SK-N-SH (cell line): ENCODE data around the gene POGZ.

Experiments
- CTCF ChIP-seq: fragments of 200-600 bp; sonication (generic); IDR thresholded peaks from 2 replicates; pipeline ENCODE4 v1.6.1; 2017; ENCODE audit warnings: antibody characterized with exemption, mild to moderate bottlenecking, moderate library complexity
- EP300 ChIP-seq, 2 experiments: IDR thresholded peaks; 2 replicates each; pipeline versions ENCODE4 v1.4.0 to v1.6.1; 2012; ENCODE audit warnings: borderline replicate concordance in 1 of 2, low read depth in 1 of 2, low read length in 1 of 2
- EZH2phosphoT487 ChIP-seq: fragments of 200-600 bp; sonication (generic); IDR thresholded peaks from 2 replicates; pipeline ENCODE4 v1.6.1; 2017; ENCODE audit warnings: low read depth, mixed run types, mild to moderate bottlenecking, antibody characterized with exemption, moderate library complexity, borderline replicate concordance
- MAX ChIP-seq: IDR thresholded peaks from 2 replicates; pipeline ENCODE4 v1.4.0; 2012; ENCODE audit warnings: low read depth
- NRF1 ChIP-seq: IDR thresholded peaks from 2 replicates; pipeline ENCODE4 v1.6.1; 2012; ENCODE audit warnings: low read depth, mild to moderate bottlenecking, low read length
- POLR2AphosphoS5 ChIP-seq: IDR thresholded peaks from 2 replicates; pipeline ENCODE4 v1.6.1; 2012; ENCODE audit warnings: low read depth, low read length
- RAD21 ChIP-seq: IDR thresholded peaks from 2 replicates; pipeline ENCODE4 v1.6.1; 2012; ENCODE audit warnings: mild to moderate bottlenecking, low read length
- TAF1 ChIP-seq: IDR thresholded peaks from 2 replicates; pipeline ENCODE4 v1.6.1; 2012; ENCODE audit warnings: low read depth, mild to moderate bottlenecking, low read length, moderate library complexity, borderline replicate concordance
- TEAD4 ChIP-seq: IDR thresholded peaks from 2 replicates; pipeline ENCODE4 v1.4.0; 2012; ENCODE audit warnings: mild to moderate bottlenecking, borderline replicate concordance; ENCODE audit not compliant: insufficient read depth
- ZBTB33 ChIP-seq: IDR thresholded peaks from 2 replicates; pipeline ENCODE4 v1.4.0; 2012; ENCODE audit warnings: low read depth, borderline replicate concordance

- TF ChIP-seq NRF1, result no peak
- no peak for TF ChIP-seq EP300 (IDR thresholded peaks at IDR 0.05; ENCODE audit: borderline replicate concordance in 1 of 2, low read depth in 1 of 2, low read length in 1 of 2)
- TF ChIP-seq CTCF, result no peak
- TF ChIP-seq MAX, result no peak
- no peak for TF ChIP-seq TAF1
- TF ChIP-seq ZBTB33, result no peak
- TF ChIP-seq RAD21, result no peak
- TF ChIP-seq POLR2AphosphoS5, result peak; percentile 40; the same call in 1 of the 2 replicates
- no peak for TF ChIP-seq TEAD4
- TF ChIP-seq EZH2phosphoT487, result no peak
These were observed 428 bp downstream of the POGZ start for GRCh38 chr1:151458802-151459330.
